Measurements from ENCODE around the gene HBD.

DNA sequence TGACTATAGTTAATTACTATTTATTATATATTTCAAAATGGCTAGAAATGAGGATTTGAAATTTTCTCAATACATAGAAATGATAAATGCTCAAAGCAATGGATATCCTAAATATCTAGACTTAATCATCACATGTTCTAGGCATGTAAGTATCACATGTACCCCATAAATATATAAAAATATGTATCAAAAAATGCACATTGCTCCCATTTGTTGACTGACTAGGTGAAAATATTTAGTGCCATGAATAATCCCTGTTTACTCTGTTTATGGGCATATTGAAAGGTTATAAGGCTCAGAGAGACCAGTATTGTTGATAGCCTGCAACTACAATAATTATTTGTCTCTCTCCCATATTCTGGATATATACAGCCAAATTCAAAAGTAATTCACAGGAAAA lies 32.3 kb upstream of the HBD start:
- TF ChIP-seq POLR2A (IDR thresholded peaks at IDR 0.05) (no peak), EP300 (IDR thresholded peaks at IDR 0.05) (no peak)
- TF ChIP-seq, protein P1, sequence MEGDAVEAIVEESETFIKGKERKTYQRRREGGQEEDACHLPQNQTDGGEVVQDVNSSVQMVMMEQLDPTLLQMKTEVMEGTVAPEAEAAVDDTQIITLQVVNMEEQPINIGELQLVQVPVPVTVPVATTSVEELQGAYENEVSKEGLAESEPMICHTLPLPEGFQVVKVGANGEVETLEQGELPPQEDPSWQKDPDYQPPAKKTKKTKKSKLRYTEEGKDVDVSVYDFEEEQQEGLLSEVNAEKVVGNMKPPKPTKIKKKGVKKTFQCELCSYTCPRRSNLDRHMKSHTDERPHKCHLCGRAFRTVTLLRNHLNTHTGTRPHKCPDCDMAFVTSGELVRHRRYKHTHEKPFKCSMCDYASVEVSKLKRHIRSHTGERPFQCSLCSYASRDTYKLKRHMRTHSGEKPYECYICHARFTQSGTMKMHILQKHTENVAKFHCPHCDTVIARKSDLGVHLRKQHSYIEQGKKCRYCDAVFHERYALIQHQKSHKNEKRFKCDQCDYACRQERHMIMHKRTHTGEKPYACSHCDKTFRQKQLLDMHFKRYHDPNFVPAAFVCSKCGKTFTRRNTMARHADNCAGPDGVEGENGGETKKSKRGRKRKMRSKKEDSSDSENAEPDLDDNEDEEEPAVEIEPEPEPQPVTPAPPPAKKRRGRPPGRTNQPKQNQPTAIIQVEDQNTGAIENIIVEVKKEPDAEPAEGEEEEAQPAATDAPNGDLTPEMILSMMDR (IDR thresholded peaks at IDR 0.05), result no peak

All from tibial nerve (tissue), 4 donors.